ENCODE measurements around the gene GMPPB.

GMPPB gene

GRCh38 chr3:49673715-49674496 lies 49.8 kb downstream of the GMPPB start, which contains the start of gene APEH:
TSS of gene APEH (plus strand) at chr3:49674351. CDS start at chr3:49674402, 51 bp downstream.
- peak within 1 kb of the TSS; percentile 97 for H3K27ac ChIP-seq
- no peak for TF ChIP-seq CTCF (conservative IDR thresholded peaks at IDR 0.05)
- TF ChIP-seq ZFX (IDR thresholded peaks at IDR 0.05): no peak

GRCh38 chr3:49673121-49673714 lies 50.5 kb downstream of the GMPPB start:
- no peak for TF ChIP-seq CTCF (conservative IDR thresholded peaks at IDR 0.05)
- TF ChIP-seq ZFX (IDR thresholded peaks at IDR 0.05): peak; percentile 38; the same call in 1 of the 2 replicates

GRCh38 chr3:49671291-49672288 lies 52.2 kb downstream of the GMPPB start:
- TF ChIP-seq ZFX (IDR thresholded peaks at IDR 0.05): no peak
- peak; percentile 87 for TF ChIP-seq CTCF (conservative IDR thresholded peaks at IDR 0.05)
- H3K27ac ChIP-seq: peak overlapping the region; percentile 97

More at GRCh38 chr3:49673121-49673714, 50.5 kb downstream of the GMPPB start:
- peak overlapping the region; percentile 97 for H3K27ac ChIP-seq

GRCh38 chr3:49670940-49671290 lies 52.8 kb downstream of the GMPPB start:
- no peak for TF ChIP-seq CTCF (conservative IDR thresholded peaks at IDR 0.05)
- TF ChIP-seq ZFX (IDR thresholded peaks at IDR 0.05): no peak
- no peak overlapping the region for H3K27ac ChIP-seq

Measured in C4-2B (cell line).